HepG2 (cell line): Measurements from ENCODE around the gene ACO1. TPM values are rescaled to one million over a fixed set of nuclear protein-coding genes. Genes with fewer than 3 reads are reported as not detected.

Experiments
- BRCA1 ChIP-seq: sonication (generic); formaldehyde crosslinking; IDR thresholded peaks from 2 replicates; pipeline ENCODE4 v1.4.0; 2020; ENCODE audit warnings: missing genetic modification reagents
- CHD4 ChIP-seq: fragments of 200-600 bp; sonication (generic); IDR thresholded peaks from 2 replicates; pipeline ENCODE4 v1.7.0; 2017; ENCODE audit warnings: mild to moderate bottlenecking, low read length, borderline replicate concordance
- GATAD2A ChIP-seq: IDR thresholded peaks from 2 replicates; pipeline ENCODE4 v1.6.1; 2016
- HNRNPLL ChIP-seq: fragments of 200-400 bp; formaldehyde crosslinking; IDR thresholded peaks from 2 replicates; pipeline ENCODE4 v1.6.1; 2017; ENCODE audit warnings: mild to moderate bottlenecking, low read depth, low read length; ENCODE audit not compliant: poor library complexity, severe bottlenecking
- HOXD1 ChIP-seq: sonication (generic); formaldehyde crosslinking; IDR thresholded peaks from 2 replicates; pipeline ENCODE4 v1.5.0; 2020; ENCODE audit warnings: missing genetic modification reagents
- JUN ChIP-seq: sonication (generic); formaldehyde crosslinking; IDR thresholded peaks from 2 replicates; pipeline ENCODE4 v1.4.0; 2020; ENCODE audit warnings: mild to moderate bottlenecking, missing genetic modification reagents
- KDM3A ChIP-seq: IDR thresholded peaks from 2 replicates; pipeline ENCODE4 v1.6.1; 2018; ENCODE audit warnings: low read depth, missing compliant biosample characterization
- MIXL1 ChIP-seq: IDR thresholded peaks from 2 replicates; pipeline ENCODE4 v1.6.1; 2016
- NAIF1 ChIP-seq: sonication (generic); formaldehyde crosslinking; IDR thresholded peaks from 2 replicates; pipeline ENCODE4 v1.5.0; 2020; ENCODE audit warnings: mild to moderate bottlenecking, missing genetic modification reagents, borderline replicate concordance
- NFRKB ChIP-seq: fragments of 450-650 bp; IDR thresholded peaks from 2 replicates; pipeline ENCODE4 v1.6.1; 2017
- RARA ChIP-seq: IDR thresholded peaks from 2 replicates; pipeline ENCODE4 v1.6.1; 2016; ENCODE audit warnings: missing genetic modification reagents, missing compliant biosample characterization
- SOX13 ChIP-seq, 3 experiments: fragments of 450-650 bp in 1 of 3; sonication (generic) in 1 of 3; formaldehyde crosslinking in 1 of 3; IDR thresholded peaks in 2 of 3; conservative IDR thresholded peaks in 1 of 3; 2 replicates each; pipeline versions ENCODE4 v1.5.0 to v1.6.1; 2016 to 2020; ENCODE audit warnings: antibody characterized with exemption in 1 of 3, mild to moderate bottlenecking in 1 of 3, missing compliant biosample characterization in 1 of 3, missing genetic modification reagents in 1 of 3, moderate library complexity in 1 of 3
- SOX5 ChIP-seq: IDR thresholded peaks from 2 replicates; pipeline ENCODE4 v1.6.1; 2016; ENCODE audit warnings: borderline replicate concordance
- ZFP62 ChIP-seq: sonication (generic); formaldehyde crosslinking; IDR thresholded peaks from 2 replicates; pipeline ENCODE4 v1.4.0; 2020; ENCODE audit warnings: missing genetic modification reagents
- ZNF205 ChIP-seq: IDR thresholded peaks from 2 replicates; pipeline ENCODE4 v1.6.1; 2018; ENCODE audit warnings: missing biosample characterization, missing genetic modification reagents
- ZNF331 ChIP-seq: sonication (generic); formaldehyde crosslinking; IDR thresholded peaks from 2 replicates; pipeline ENCODE4 v1.4.0; 2020; ENCODE audit warnings: missing genetic modification reagents
- ZNF773 ChIP-seq: sonication (generic); formaldehyde crosslinking; IDR thresholded peaks from 2 replicates; pipeline ENCODE4 v1.4.0; 2020; ENCODE audit warnings: missing genetic modification reagents, borderline replicate concordance
- polyA plus RNA-seq, 8 experiments: library from polyadenylated mRNA; depleted of rRNA in 3 of 8; stranded (reverse) in 7 of 8; unstranded in 1 of 8; fragments of >200 nt; fragmentation: Illumina TruSeq in 4 of 8; extraction: Trizol in 4 of 8; gene quantifications; 2 replicates each; pipeline versions ENCODE4 v1.2.1 to v1.2.3, GENCODE V29; 2011 to 2016; ENCODE audit warnings: low read depth in 4 of 8, missing spikeins in 1 of 8, mixed read lengths in 1 of 8; ENCODE audit not compliant: insufficient read depth in 1 of 8
- total RNA-seq, 5 experiments: library from RNA; depleted of rRNA; stranded (reverse); fragments of >200 nt; fragmentation: Illumina TruSeq; extraction: Trizol; gene quantifications; 2 replicates each; pipeline ENCODE4 v1.2.3, GENCODE V29; 2016; ENCODE audit warnings: low read depth in 1 of 5
- TF ChIP-seq, protein P1 (sequence below): sonication (generic); formaldehyde crosslinking; IDR thresholded peaks from 2 replicates; pipeline ENCODE4 v1.8.1; 2023; ENCODE audit warnings: mild to moderate bottlenecking, missing genetic modification reagents
- TF ChIP-seq, protein P2 (sequence below), 2 experiments: fragments of 450-650 bp in 1 of 2; sonication (generic) in 1 of 2; formaldehyde crosslinking; IDR thresholded peaks; 2 replicates each; pipeline versions ENCODE4 v1.5.0 to v1.8.0; 2020 to 2022; ENCODE audit warnings: mild to moderate bottlenecking in 1 of 2, missing genetic modification reagents in 1 of 2
- TF ChIP-seq, protein P3 (sequence below): sonication (generic); formaldehyde crosslinking; IDR thresholded peaks from 2 replicates; pipeline ENCODE4 v1.4.0; 2020; ENCODE audit warnings: mild to moderate bottlenecking, missing genetic modification reagents

ACO1 gene
- total and polyA plus RNA-seq, 2 of the 13 experiments (the other 11 are each of a cell fraction or from before 2014, with no cell fraction given), result 20.1 to 48.2 TPM

DNA sequence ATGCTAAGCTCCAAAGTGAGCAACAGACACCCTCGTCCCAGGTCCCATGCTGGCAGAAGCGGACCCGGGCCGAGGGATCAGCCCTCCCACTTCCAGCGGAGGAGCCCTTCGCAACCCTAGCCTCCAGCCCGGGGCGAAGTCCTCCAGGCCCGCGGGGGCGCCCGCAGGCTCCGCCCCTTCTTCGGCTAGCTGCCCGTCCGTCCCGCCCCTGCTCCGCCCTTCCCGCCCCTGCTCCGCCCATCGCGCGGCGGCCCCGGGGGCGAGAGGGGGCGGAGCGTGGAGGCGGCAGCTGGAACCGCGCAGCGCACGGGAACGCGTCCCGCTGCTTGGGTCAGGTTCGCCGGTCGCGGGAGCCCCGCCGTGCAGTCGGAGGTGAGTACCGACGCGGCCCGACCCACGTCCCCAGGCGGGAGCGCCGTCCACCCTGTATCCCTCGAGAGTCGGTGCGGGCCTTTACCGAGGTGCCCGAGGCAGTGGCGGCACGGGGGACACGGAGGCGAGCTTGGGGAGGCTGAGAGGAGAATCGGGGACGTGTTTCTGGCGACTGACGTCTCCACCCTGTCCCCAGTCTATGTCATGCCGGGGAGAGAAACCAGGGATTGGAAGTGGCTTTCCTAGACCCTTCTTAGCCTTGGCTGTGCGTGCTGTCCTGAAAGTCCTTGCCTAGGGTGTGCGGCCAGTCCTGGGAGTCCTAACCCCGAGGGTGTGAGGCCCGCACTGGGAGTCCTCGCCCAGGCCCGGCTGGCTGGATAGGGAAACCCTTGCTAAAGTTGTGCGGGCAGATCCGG lies at the start of gene ACO1 (continued):
- TF ChIP-seq SOX13 (IDR thresholded peaks at IDR 0.05) (no peak), SOX13 (CRISPR knock-in tag; conservative IDR thresholded peaks at IDR 0.05 in 1 of 2, IDR thresholded peaks at IDR 0.05 in 1 of 2) (peak in 1 of 2 experiments; percentile 56; a peak in 2 of 4 replicates), GATAD2A (CRISPR knock-in tag) (no peak), ZNF205 (CRISPR knock-in tag) (0 out of 2 replicates have a peak, but pooled peaks have one; percentile 45), JUN (no peak), RARA (CRISPR knock-in tag) (peak; percentile 22; the same call in 1 of the 2 replicates), HOXD1 (no peak), HNRNPLL (peak; percentile 93), SOX5 (0 out of 2 replicates have a peak, but pooled peaks have one; percentile 28), ZFP62 (no peak), NFRKB (no peak), CHD4 (no peak), ZNF331 (no peak), ZNF773 (CRISPR knock-in tag) (no peak), MIXL1 (CRISPR knock-in tag) (no peak), BRCA1 (no peak), KDM3A (no peak), NAIF1 (CRISPR knock-in tag) (no peak)
- TF ChIP-seq, protein P1, sequence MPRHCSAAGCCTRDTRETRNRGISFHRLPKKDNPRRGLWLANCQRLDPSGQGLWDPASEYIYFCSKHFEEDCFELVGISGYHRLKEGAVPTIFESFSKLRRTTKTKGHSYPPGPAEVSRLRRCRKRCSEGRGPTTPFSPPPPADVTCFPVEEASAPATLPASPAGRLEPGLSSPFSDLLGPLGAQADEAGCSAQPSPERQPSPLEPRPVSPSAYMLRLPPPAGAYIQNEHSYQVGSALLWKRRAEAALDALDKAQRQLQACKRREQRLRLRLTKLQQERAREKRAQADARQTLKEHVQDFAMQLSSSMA (CRISPR knock-in tag), result peak; percentile 93; the same call in 1 of the 2 replicates
- TF ChIP-seq, protein P2, sequence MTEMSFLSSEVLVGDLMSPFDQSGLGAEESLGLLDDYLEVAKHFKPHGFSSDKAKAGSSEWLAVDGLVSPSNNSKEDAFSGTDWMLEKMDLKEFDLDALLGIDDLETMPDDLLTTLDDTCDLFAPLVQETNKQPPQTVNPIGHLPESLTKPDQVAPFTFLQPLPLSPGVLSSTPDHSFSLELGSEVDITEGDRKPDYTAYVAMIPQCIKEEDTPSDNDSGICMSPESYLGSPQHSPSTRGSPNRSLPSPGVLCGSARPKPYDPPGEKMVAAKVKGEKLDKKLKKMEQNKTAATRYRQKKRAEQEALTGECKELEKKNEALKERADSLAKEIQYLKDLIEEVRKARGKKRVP (CRISPR knock-in tag; IDR thresholded peaks at IDR 0.05), result peak in 1 of 2 experiments; percentile 40; a peak in 1 of 4 replicates
- TF ChIP-seq, protein P3, sequence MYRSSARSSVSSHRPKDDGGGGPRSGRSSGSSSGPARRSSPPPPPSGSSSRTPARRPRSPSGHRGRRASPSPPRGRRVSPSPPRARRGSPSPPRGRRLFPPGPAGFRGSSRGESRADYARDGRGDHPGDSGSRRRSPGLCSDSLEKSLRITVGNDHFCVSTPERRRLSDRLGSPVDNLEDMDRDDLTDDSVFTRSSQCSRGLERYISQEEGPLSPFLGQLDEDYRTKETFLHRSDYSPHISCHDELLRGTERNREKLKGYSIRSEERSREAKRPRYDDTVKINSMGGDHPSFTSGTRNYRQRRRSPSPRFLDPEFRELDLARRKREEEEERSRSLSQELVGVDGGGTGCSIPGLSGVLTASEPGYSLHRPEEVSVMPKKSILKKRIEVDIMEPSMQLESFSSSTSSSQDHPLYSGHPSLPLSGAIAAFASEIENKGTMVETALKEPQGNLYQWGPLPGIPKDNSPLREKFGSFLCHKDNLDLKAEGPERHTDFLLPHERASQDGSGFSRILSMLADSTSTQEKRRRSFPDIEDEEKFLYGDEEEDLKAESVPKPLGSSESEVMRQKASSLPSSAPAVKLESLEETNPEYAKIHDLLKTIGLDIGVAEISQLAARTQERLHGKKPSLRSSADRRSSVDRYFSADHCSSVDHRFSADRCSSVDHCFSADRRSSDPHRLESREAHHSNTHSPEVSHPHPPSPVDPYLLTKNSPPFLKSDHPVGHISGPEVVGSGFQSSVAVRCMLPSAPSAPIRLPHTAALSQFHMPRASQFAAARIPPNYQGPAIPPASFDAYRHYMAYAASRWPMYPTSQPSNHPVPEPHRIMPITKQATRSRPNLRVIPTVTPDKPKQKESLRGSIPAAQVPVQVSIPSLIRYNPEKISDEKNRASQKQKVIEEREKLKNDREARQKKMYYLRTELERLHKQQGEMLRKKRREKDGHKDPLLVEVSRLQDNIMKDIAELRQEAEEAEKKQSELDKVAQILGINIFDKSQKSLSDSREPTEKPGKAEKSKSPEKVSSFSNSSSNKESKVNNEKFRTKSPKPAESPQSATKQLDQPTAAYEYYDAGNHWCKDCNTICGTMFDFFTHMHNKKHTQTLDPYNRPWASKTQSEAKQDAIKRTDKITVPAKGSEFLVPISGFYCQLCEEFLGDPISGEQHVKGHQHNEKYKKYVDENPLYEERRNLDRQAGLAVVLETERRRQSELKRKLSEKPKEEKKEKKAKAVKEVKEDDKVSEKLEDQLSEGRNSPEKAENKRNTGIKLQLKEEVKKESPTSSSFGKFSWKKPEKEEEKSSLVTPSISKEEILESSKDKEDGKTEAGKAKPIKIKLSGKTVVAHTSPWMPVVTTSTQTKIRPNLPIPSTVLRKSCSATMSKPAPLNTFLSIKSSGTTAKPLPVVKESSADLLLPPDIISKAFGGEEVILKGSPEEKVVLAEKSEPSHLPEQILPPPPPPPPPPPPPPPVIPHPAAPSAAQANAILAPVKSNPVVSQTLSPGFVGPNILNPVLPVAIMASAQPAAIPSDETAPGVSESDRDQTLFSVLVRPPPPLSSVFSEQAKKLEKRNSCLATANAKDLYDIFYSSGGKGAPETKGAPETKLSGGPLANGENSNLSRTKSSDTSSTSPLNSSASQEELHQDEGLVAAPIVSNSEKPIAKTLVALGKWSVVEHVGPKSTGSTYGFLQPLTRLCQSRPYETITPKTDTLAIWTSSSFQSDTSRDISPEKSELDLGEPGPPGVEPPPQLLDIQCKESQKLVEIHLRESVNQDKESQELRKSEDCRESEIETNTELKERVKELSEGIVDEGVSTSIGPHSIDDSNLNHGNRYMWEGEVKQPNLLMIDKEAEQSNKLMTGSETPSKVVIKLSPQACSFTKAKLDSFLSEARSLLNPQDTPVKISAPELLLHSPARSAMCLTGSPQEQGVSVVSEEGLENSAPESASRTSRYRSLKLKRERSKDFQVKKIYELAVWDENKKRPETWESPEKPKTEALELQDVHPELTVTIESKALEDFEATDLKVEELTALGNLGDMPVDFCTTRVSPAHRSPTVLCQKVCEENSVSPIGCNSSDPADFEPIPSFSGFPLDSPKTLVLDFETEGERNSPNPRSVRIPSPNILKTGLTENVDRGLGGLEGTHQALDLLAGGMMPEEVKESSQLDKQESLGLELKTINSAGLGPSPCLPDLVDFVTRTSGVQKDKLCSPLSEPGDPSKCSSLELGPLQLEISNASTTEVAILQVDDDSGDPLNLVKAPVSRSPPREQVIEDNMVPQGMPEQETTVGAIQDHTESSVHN (CRISPR knock-in tag), result no peak
